HCT116 (cell line): ENCODE data around the gene RFESD. TPM values are rescaled to one million over a fixed set of nuclear protein-coding genes. Genes with fewer than 3 reads are reported as not detected.

ENCODE experiments used
- ATAC-seq: fragments of 200-7000 bp; cut with Tn5 transposase; 2 replicates; pipeline ENCODE4 v1.9.1; 2020; ENCODE audit warnings: mild to moderate bottlenecking, moderate library complexity
- BruUV-seq: library from RNA; stranded (reverse); fragments of 400-500 nt; replicated peaks from 2 replicates; lab custom pipeline; 2021; lab: Mats Ljungman, UMichigan
- CTCF ChIA-PET: fragments of 300-600 bp; sonication (Branson Sonifier 250); formaldehyde crosslinking; loops from one replicate; lab custom pipeline; 2021; ENCODE audit warnings: antibody characterized with exemption; lab: Charles Lee
- POLR2A ChIA-PET: fragments of 300-600, 350-600 bp; sonication (Branson Sonifier 250); formaldehyde crosslinking; loops from one replicate; lab custom pipeline; 2021; ENCODE audit warnings: antibody characterized with exemption; lab: Charles Lee
- RAD21 ChIA-PET, 2 experiments: fragments of 300-600 bp; sonication (Branson Sonifier 250); formaldehyde crosslinking; loops; one replicate each; lab custom pipeline; 2023; ENCODE audit warnings: low total read pairs in 2 of 2; ENCODE audit not compliant: uncharacterized antibody in 2 of 2, unreplicated experiment in 2 of 2, low non-redundant PET in 1 of 2; lab: Charles Lee
- DNase-seq: peaks from one replicate; pipeline ENCODE4 v3.0.0-alpha.2; 2010; ENCODE audit warnings: low read depth, low spot score
- H2AFZ ChIP-seq: fragments of 200-600 bp; shearing (Covaris generic), sonication (generic); 2 replicates; pipeline ENCODE4 v1.6.1; 2017; ENCODE audit warnings: low read depth, mixed run types, mixed read lengths, antibody characterized with exemption, low read length; ENCODE audit not compliant: poor library complexity, severe bottlenecking
- H3K27ac ChIP-seq: 2 replicates; pipeline ENCODE4 v1.5.1; 2012; ENCODE audit warnings: low read depth, low read length
- H3K27me3 ChIP-seq: fragments of 200-600 bp; sonication (generic); 2 replicates; pipeline ENCODE4 v1.6.1; 2016; ENCODE audit warnings: mixed run types, low read length, mixed read lengths; ENCODE audit not compliant: insufficient read depth
- H3K36me3 ChIP-seq, 2 experiments: fragments of 200-500 bp in 1 of 2; fragments of 200-600 bp in 1 of 2; sonication (Bioruptor generic) in 1 of 2; sonication (generic) in 1 of 2; 2 replicates each; pipeline versions ENCODE4 v1.5.1 to v1.6.1; 2014 to 2016; ENCODE audit warnings: low read length in 2 of 2, inconsistent platforms in 1 of 2, mixed read lengths in 1 of 2, mixed run types in 1 of 2; ENCODE audit not compliant: insufficient read depth in 2 of 2, control insufficient read depth in 1 of 2
- H3K4me1 ChIP-seq, 2 experiments: fragments of 200-600 bp in 1 of 2; sonication (generic) in 1 of 2; 2 replicates each; pipeline versions ENCODE4 v1.5.1 to v1.6.1; 2012 to 2017; ENCODE audit warnings: low read length in 2 of 2, inconsistent platforms in 1 of 2, mild to moderate bottlenecking in 1 of 2, mixed read lengths in 1 of 2, mixed run types in 1 of 2, moderate library complexity in 1 of 2; ENCODE audit not compliant: insufficient read depth in 2 of 2, control insufficient read depth in 1 of 2
- H3K4me2 ChIP-seq: fragments of 200-600 bp; sonication (generic); 2 replicates; pipeline ENCODE4 v1.6.1; 2017; ENCODE audit warnings: mixed run types, low read length, mixed read lengths
- H3K4me3 ChIP-seq, 2 experiments: fragments of 200-600 bp in 1 of 2; sonication (generic) in 1 of 2; replicated peaks in 1 of 2; 2 replicates each; pipeline ENCODE4 v1.5.1; 2011 to 2016; ENCODE audit warnings: low read length in 2 of 2, control low read depth in 1 of 2, low read depth in 1 of 2, mild to moderate bottlenecking in 1 of 2, mixed read lengths in 1 of 2, mixed run types in 1 of 2
- H3K79me2 ChIP-seq: fragments of 200-600 bp; sonication (generic); 2 replicates; pipeline ENCODE4 v1.6.1; 2017; ENCODE audit warnings: mild to moderate bottlenecking, mixed run types, low read length, moderate library complexity, mixed read lengths; ENCODE audit not compliant: insufficient read depth
- H3K9ac ChIP-seq: fragments of 200-600 bp; sonication (generic); 2 replicates; pipeline ENCODE4 v1.6.1; 2016; ENCODE audit warnings: low read length, mixed read lengths
- H3K9me2 ChIP-seq: fragments of 200-600 bp; sonication (generic), shearing (Covaris generic); 2 replicates; pipeline ENCODE4 v1.6.1; 2017; ENCODE audit warnings: mixed run types, mild to moderate bottlenecking, moderate library complexity; ENCODE audit not compliant: insufficient read depth
- H3K9me3 ChIP-seq, 2 experiments: fragments of 200-500 bp in 1 of 2; fragments of 200-600 bp in 1 of 2; sonication (Bioruptor generic) in 1 of 2; sonication (generic) in 1 of 2; 2 replicates each; pipeline ENCODE4 v1.6.1; 2014 to 2017; ENCODE audit warnings: low read length in 2 of 2, mixed read lengths in 2 of 2, inconsistent platforms in 1 of 2, low read depth in 1 of 2, mild to moderate bottlenecking in 1 of 2, mixed run types in 1 of 2, moderate library complexity in 1 of 2; ENCODE audit not compliant: control insufficient read depth in 1 of 2, insufficient read depth in 1 of 2
- H4K20me1 ChIP-seq: fragments of 200-600 bp; sonication (generic), shearing (Covaris generic); 2 replicates; pipeline ENCODE4 v1.6.1; 2017; ENCODE audit warnings: mixed run types, mild to moderate bottlenecking, moderate library complexity; ENCODE audit not compliant: insufficient read depth
- ATF3 ChIP-seq: IDR thresholded peaks from 2 replicates; pipeline ENCODE4 v1.6.1; 2012
- CBX3 ChIP-seq: IDR thresholded peaks from 2 replicates; pipeline ENCODE4 v1.6.1; 2012; ENCODE audit warnings: low read depth
- CTCF ChIP-seq, 3 experiments: fragments of 200-600 bp in 1 of 3; sonication (generic) in 1 of 3; IDR thresholded peaks in 2 of 3; conservative IDR thresholded peaks in 1 of 3; 2 replicates each; pipeline ENCODE4 v1.5.1; 2012 to 2017; ENCODE audit warnings: low read depth in 2 of 3, low read length in 2 of 3, antibody characterized with exemption in 1 of 3, borderline replicate concordance in 1 of 3, control low read depth in 1 of 3, mild to moderate bottlenecking in 1 of 3, mixed read lengths in 1 of 3, mixed run types in 1 of 3, moderate library complexity in 1 of 3; ENCODE audit not compliant: insufficient read depth in 1 of 3
- EGR1 ChIP-seq: IDR thresholded peaks from 2 replicates; pipeline ENCODE4 v1.6.1; 2012; ENCODE audit warnings: low read depth
- ELF1 ChIP-seq: IDR thresholded peaks from 2 replicates; pipeline ENCODE4 v1.6.1; 2012; ENCODE audit warnings: low read depth, borderline replicate concordance
- EZH2phosphoT487 ChIP-seq: fragments of 200-600 bp; IDR thresholded peaks from 2 replicates; pipeline ENCODE4 v1.6.1; 2018; ENCODE audit warnings: antibody characterized with exemption, borderline replicate concordance
- FOSL1 ChIP-seq: IDR thresholded peaks from 2 replicates; pipeline ENCODE4 v1.6.1; 2012; ENCODE audit warnings: low read depth
- JUND ChIP-seq: IDR thresholded peaks from 2 replicates; pipeline ENCODE4 v1.6.1; 2012
- RAD21 ChIP-seq: IDR thresholded peaks from 2 replicates; pipeline ENCODE4 v1.6.1; 2012; ENCODE audit warnings: low read depth, mild to moderate bottlenecking
- SP1 ChIP-seq: IDR thresholded peaks from 2 replicates; pipeline ENCODE4 v1.6.1; 2012; ENCODE audit warnings: low read depth
- TCF7L2 ChIP-seq: IDR thresholded peaks from 2 replicates; pipeline ENCODE4 v1.7.0; 2011; ENCODE audit warnings: borderline replicate concordance, inconsistent platforms; ENCODE audit not compliant: insufficient read depth, insufficient read length; ENCODE audit errors: extremely low read depth
- intact Hi-C: fragments of 100-400 bp; cut with micrococcal nuclease; formaldehyde crosslinking; loops from 2 replicates; pipeline ENCODE4 v1.10.0; 2022
- total RNA-seq: library from RNA; stranded (reverse); gene quantifications from one replicate; pipeline ENCODE4 v1.2.1, GENCODE V29; 2021; ENCODE audit not compliant: unreplicated experiment

RFESD gene
- total RNA-seq, 1 experiment from 2014 or later: 4.1 TPM

- ATAC-seq (no peak), DNase-seq (no peak)
- Histone ChIP-seq H2AFZ (no peak overlapping the region), H3K79me2 (no peaks in the 10 kb centered on the region), H4K20me1 (no peaks in the 10 kb centered on the region), H3K27ac (no peak overlapping the region), H3K4me1 (peaks cover 0 to 9% of the 10 kb centered on the region in 2 experiments; a peak in 3 of 4 replicates), H3K4me3 (no peak overlapping the region), H3K27me3 (no peaks in the 10 kb centered on the region), H3K9me2 (no peaks in the 10 kb centered on the region), H3K9me3 (no peaks in the 10 kb centered on the region), H3K4me2 (no peak overlapping the region), H3K36me3 (no peaks in the 10 kb centered on the region), H3K9ac (no peak overlapping the region)
- RAD21 ChIA-PET: no interaction called here
- intact Hi-C loops: no loop called here
- POLR2A ChIA-PET: no interaction called here
- no TSS peak for BruUV-seq
- CTCF ChIA-PET: no interaction called here
- TF ChIP-seq EGR1 (no peak), CTCF (IDR thresholded peaks at IDR 0.05 in 2 of 3, conservative IDR thresholded peaks at IDR 0.05 in 1 of 3; ENCODE audit: borderline replicate concordance in 1 of 3, insufficient read depth in 1 of 3, low read depth in 2 of 3, low read length in 2 of 3) (no peak), SP1 (no peak), RAD21 (no peak), EZH2phosphoT487 (no peak), CBX3 (no peak), JUND (no peak), FOSL1 (no peak), TCF7L2 (no peak), ATF3 (no peak), ELF1 (no peak)
Observed at GRCh38 chr5:95668216-95668615, 21.6 kb downstream of the RFESD start.
